Smooth muscle cell (in vitro differentiated cells): ENCODE results near the gene USP13. TPM values are rescaled to one million over a fixed set of nuclear protein-coding genes. Genes with fewer than 3 reads are reported as not detected.

ENCODE experiments used
- DNase-seq: peaks from one replicate; lab custom pipeline; 2025; ENCODE audit not compliant: unreplicated experiment; lab: John Stamatoyannopoulos, UW
- H2AFZ ChIP-seq: fragments of 200-600 bp; sonication (generic); 2 replicates; pipeline ENCODE4 v1.6.0; 2016; ENCODE audit warnings: antibody characterized with exemption, low read depth, mild to moderate bottlenecking
- H3F3A ChIP-seq: fragments of 200-600 bp; sonication (generic); 2 replicates; pipeline ENCODE4 v1.6.0; 2017; ENCODE audit warnings: antibody characterized with exemption, low read depth
- H3K27ac ChIP-seq: fragments of 200-600 bp; sonication (generic); 2 replicates; pipeline ENCODE4 v1.5.1; 2016; ENCODE audit warnings: low read depth, mild to moderate bottlenecking
- H3K27me3 ChIP-seq: fragments of 200-600 bp; sonication (generic); 2 replicates; pipeline ENCODE4 v1.6.1; 2016; ENCODE audit warnings: low read depth, mild to moderate bottlenecking
- H3K36me3 ChIP-seq: fragments of 200-600 bp; sonication (generic); 2 replicates; pipeline ENCODE4 v1.5.1; 2016; ENCODE audit warnings: low read depth
- H3K4me1 ChIP-seq: fragments of 200-600 bp; sonication (generic); 2 replicates; pipeline ENCODE4 v1.5.1; 2016; ENCODE audit warnings: low read depth
- H3K4me2 ChIP-seq: fragments of 200-600 bp; sonication (generic); 2 replicates; pipeline ENCODE4 v1.6.0; 2016; ENCODE audit warnings: mild to moderate bottlenecking
- H3K4me3 ChIP-seq: fragments of 200-600 bp; sonication (generic); 2 replicates; pipeline ENCODE4 v1.5.1; 2016; ENCODE audit warnings: mild to moderate bottlenecking
- H3K79me2 ChIP-seq: fragments of 200-600 bp; sonication (generic); 2 replicates; pipeline ENCODE4 v1.6.0; 2016; ENCODE audit warnings: low read depth, mild to moderate bottlenecking
- H3K9ac ChIP-seq: fragments of 200-600 bp; sonication (generic); 2 replicates; pipeline ENCODE4 v1.6.0; 2016; ENCODE audit warnings: low read depth
- H3K9me3 ChIP-seq: fragments of 200-600 bp; sonication (generic); replicated peaks from 2 replicates; pipeline ENCODE4 v1.5.1; 2016; ENCODE audit warnings: low read depth
- H4K20me1 ChIP-seq: fragments of 200-600 bp; sonication (generic); 2 replicates; pipeline ENCODE4 v1.6.0; 2016; ENCODE audit warnings: low read depth
- CTCF ChIP-seq: fragments of 200-600 bp; sonication (generic); IDR thresholded peaks from 2 replicates; pipeline ENCODE4 v1.5.1; 2017; ENCODE audit warnings: borderline replicate concordance, mild to moderate bottlenecking, antibody characterized with exemption; ENCODE audit not compliant: insufficient read depth, poor library complexity, severe bottlenecking
- WGBS: methylation state at CpG from one replicate; pipeline ENCODE4 v1.1.7; 2016; ENCODE audit warnings: low lambda C conversion rate; 5-methylcytosine and 5-hydroxymethylcytosine counted together
- polyA plus RNA-seq: library from polyadenylated mRNA; unstranded; fragments of >200 nt; fragmentation: Nextera tagmentation; extraction: Ambion mirVana; gene quantifications from 2 replicates; pipeline ENCODE4 v1.2.1, GENCODE V29; 2016
- total RNA-seq: library from RNA; depleted of rRNA; stranded (reverse); fragments of >200 nt; gene quantifications from 2 replicates; pipeline ENCODE4 v1.2.3, GENCODE V29; 2014

Gene USP13
- total and polyA plus RNA-seq, 2 experiments from 2014 or later = 2.0 to 3.2 TPM

GRCh38 chr3:179733797-179734196 lies 81.0 kb downstream of the USP13 start:
- Histone ChIP-seq H3K4me2 (no peak overlapping the region), H3K9me3 (no peaks in the 10 kb centered on the region), H2AFZ (no peak overlapping the region), H3K79me2 (no peaks in the 10 kb centered on the region), H4K20me1 (no peaks in the 10 kb centered on the region), H3K27ac (no peak overlapping the region), H3F3A (no peaks in the 10 kb centered on the region), H3K4me1 (no peaks in the 10 kb centered on the region), H3K27me3 (no peaks in the 10 kb centered on the region), H3K36me3 (no peaks in the 10 kb centered on the region), H3K4me3 (no peak overlapping the region), H3K9ac (no peak overlapping the region)
- WGBS = 97% methylated on average over 5 of the region's 5 CpGs
- no peak for DNase-seq
- no peak for TF ChIP-seq CTCF

DNA sequence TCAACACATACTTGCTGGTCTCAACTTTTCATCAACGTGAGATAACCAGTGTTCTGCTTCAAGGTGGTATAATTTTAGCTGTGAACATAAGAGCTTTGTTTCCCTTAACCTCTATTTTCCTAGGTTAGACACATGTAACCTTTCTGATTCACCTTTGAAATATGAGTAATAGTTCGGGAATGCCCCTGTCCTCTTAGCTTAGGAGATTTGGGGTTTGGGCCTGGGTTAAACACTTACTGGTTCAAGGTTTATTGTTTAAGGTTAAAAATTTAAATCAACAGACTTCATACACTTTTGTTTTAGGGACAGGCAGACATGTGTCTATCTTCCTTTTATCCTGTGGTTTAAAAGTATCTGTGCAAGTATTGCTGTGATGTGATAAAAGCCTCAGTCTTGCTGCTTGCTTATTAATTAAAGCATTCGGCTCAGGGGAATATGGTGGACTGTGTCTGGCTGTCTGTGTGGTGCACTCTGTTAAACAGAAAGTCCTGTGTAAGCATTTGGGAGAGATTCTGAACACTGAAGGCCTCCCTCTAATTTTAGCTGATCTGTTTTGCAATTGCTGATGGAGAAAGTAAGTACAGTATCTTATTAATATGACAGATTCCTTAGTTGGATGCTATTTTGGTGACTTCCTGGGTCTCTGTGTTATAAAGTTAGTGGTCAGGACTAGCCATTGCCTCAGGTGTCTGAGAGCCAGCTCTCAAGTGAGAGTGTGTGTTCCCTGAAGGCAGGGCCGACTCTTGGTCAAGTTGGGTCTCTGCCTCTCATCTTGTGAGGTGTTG lies 81.8 kb downstream of the USP13 start:
- H3K9me3 ChIP-seq = no peaks in the 10 kb centered on the region
- H3K27ac ChIP-seq = no peak overlapping the region
- H3K4me3 ChIP-seq = no peak overlapping the region
- no peaks in the 10 kb centered on the region for H3F3A ChIP-seq
- TF ChIP-seq CTCF = no peak
- no peak overlapping the region for H3K4me2 ChIP-seq
- H3K27me3 ChIP-seq = no peaks in the 10 kb centered on the region
- no peaks in the 10 kb centered on the region for H4K20me1 ChIP-seq
- H2AFZ ChIP-seq = no peak overlapping the region
- no peaks in the 10 kb centered on the region for H3K4me1 ChIP-seq
- no peak for DNase-seq
- no peaks in the 10 kb centered on the region for H3K79me2 ChIP-seq
- H3K9ac ChIP-seq = no peak overlapping the region
- 90% methylated on average over 4 of the region's 4 CpGs for WGBS
- no peaks in the 10 kb centered on the region for H3K36me3 ChIP-seq

GRCh38 chr3:179735321-179735720 lies 82.5 kb downstream of the USP13 start:
- Histone ChIP-seq H3K27me3 (no peaks in the 10 kb centered on the region), H3K4me3 (no peak overlapping the region), H3K36me3 (no peaks in the 10 kb centered on the region), H2AFZ (no peak overlapping the region), H3K4me2 (no peak overlapping the region), H3K9me3 (no peaks in the 10 kb centered on the region), H3K9ac (no peak overlapping the region), H3K27ac (no peak overlapping the region), H3K4me1 (no peaks in the 10 kb centered on the region), H4K20me1 (no peaks in the 10 kb centered on the region), H3F3A (no peaks in the 10 kb centered on the region), H3K79me2 (no peaks in the 10 kb centered on the region)
- TF ChIP-seq CTCF = no peak
- no peak for DNase-seq

- H3K9ac ChIP-seq = no peak overlapping the region
- no peak overlapping the region for H2AFZ ChIP-seq
- H3K79me2 ChIP-seq = no peaks in the 10 kb centered on the region
- H3K4me3 ChIP-seq = no peak overlapping the region
- H3F3A ChIP-seq = no peaks in the 10 kb centered on the region
- H3K4me2 ChIP-seq = no peak overlapping the region
- H4K20me1 ChIP-seq = no peaks in the 10 kb centered on the region
- no peaks in the 10 kb centered on the region for H3K4me1 ChIP-seq
- no peak overlapping the region for H3K27ac ChIP-seq
- H3K9me3 ChIP-seq = no peaks in the 10 kb centered on the region
- WGBS = 97% methylated on average over 6 of the region's 6 CpGs
- H3K27me3 ChIP-seq = no peaks in the 10 kb centered on the region
- no peak for DNase-seq
- H3K36me3 ChIP-seq = no peaks in the 10 kb centered on the region
- no peak for TF ChIP-seq CTCF
These were observed 86.2 kb downstream of the USP13 start for GRCh38 chr3:179738998-179739397.
